HepG2 (cell line): ENCODE measurements around the gene USH2A.

Source experiments
- EZH2 ChIP-seq: conservative IDR thresholded peaks from 2 replicates; pipeline ENCODE4 v1.6.1; 2012; ENCODE audit warnings: mild to moderate bottlenecking, low read depth, low read length, moderate library complexity
- MXI1 ChIP-seq: IDR thresholded peaks from 3 replicates; pipeline ENCODE4 v1.6.1; 2012; ENCODE audit warnings: low read depth, low read length, inconsistent platforms, borderline replicate concordance
- POLR2AphosphoS2 ChIP-seq: IDR thresholded peaks from 2 replicates; pipeline ENCODE4 v1.6.1; 2011; ENCODE audit warnings: low read depth, low read length, improper control_type of control experiment
- POLR2G ChIP-seq: fragments of 200-400 bp; formaldehyde crosslinking; IDR thresholded peaks from 2 replicates; pipeline ENCODE4 v1.6.1; 2018; ENCODE audit warnings: mild to moderate bottlenecking, low read depth, low read length, moderate library complexity
- SATB2 ChIP-seq: sonication (generic); formaldehyde crosslinking; IDR thresholded peaks from 2 replicates; pipeline ENCODE4 v1.5.0; 2020; ENCODE audit warnings: missing genetic modification reagents
- ZNF430 ChIP-seq: sonication (generic); formaldehyde crosslinking; IDR thresholded peaks from 2 replicates; pipeline ENCODE4 v1.9.0; 2021; ENCODE audit warnings: mild to moderate bottlenecking, missing genetic modification reagents
- ZNF841 ChIP-seq: sonication (generic); formaldehyde crosslinking; IDR thresholded peaks from 2 replicates; pipeline ENCODE4 v1.8.1; 2023; ENCODE audit warnings: missing genetic modification reagents, borderline replicate concordance
- TF ChIP-seq, protein P1 (sequence below): IDR thresholded peaks from 2 replicates; pipeline ENCODE4 v1.6.1; 2012; ENCODE audit warnings: inconsistent platforms
- TF ChIP-seq, protein P2 (sequence below), 2 experiments: fragments of 450-650 bp in 1 of 2; sonication (generic) in 1 of 2; formaldehyde crosslinking in 1 of 2; IDR thresholded peaks; 2 replicates each; pipeline versions ENCODE4 v1.6.1 to v1.8.0; 2016 to 2022; ENCODE audit warnings: antibody characterized with exemption in 1 of 2, mild to moderate bottlenecking in 1 of 2, missing genetic modification reagents in 1 of 2
- TF ChIP-seq, protein P3 (sequence below): sonication (generic); formaldehyde crosslinking; IDR thresholded peaks from 2 replicates; pipeline ENCODE4 v1.5.0; 2020; ENCODE audit warnings: mild to moderate bottlenecking, missing genetic modification reagents, moderate library complexity

DNA sequence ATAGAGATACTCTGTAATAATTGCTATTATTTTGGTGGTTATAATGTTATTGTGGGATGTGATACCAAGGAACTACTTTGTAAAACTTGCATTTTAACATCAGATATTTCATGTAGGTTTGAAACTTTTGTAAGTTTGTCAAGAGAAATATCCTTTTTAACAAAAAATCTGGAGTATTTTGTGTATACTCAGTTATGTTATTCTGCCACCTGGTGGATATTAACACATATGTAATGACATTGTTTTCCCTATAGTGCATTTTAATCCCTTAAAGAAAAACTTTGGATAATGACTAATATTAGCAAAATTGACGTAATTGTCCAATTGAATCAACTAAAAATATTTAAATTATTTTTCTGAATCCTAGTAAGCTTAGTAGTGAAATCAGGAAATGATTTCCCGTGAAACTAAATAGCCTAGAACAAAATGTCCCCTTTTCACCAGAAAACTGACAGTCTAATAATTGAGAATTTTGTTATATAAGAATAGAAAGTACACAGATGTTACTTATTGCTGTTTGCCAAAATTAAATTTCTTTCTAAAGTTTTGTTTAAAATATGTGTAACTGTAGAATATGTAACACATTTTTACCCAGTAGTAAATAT lies 816.6 kb downstream of the USH2A start:
- TF ChIP-seq POLR2G (no peak), ZNF430 (CRISPR knock-in tag) (no peak), EZH2 (no peak), MXI1 (no peak), SATB2 (CRISPR knock-in tag) (no peak), ZNF841 (CRISPR knock-in tag) (no peak), POLR2AphosphoS2 (no peak)
- TF ChIP-seq, protein P1, sequence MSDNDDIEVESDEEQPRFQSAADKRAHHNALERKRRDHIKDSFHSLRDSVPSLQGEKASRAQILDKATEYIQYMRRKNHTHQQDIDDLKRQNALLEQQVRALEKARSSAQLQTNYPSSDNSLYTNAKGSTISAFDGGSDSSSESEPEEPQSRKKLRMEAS: no peak
- TF ChIP-seq, protein P2, sequence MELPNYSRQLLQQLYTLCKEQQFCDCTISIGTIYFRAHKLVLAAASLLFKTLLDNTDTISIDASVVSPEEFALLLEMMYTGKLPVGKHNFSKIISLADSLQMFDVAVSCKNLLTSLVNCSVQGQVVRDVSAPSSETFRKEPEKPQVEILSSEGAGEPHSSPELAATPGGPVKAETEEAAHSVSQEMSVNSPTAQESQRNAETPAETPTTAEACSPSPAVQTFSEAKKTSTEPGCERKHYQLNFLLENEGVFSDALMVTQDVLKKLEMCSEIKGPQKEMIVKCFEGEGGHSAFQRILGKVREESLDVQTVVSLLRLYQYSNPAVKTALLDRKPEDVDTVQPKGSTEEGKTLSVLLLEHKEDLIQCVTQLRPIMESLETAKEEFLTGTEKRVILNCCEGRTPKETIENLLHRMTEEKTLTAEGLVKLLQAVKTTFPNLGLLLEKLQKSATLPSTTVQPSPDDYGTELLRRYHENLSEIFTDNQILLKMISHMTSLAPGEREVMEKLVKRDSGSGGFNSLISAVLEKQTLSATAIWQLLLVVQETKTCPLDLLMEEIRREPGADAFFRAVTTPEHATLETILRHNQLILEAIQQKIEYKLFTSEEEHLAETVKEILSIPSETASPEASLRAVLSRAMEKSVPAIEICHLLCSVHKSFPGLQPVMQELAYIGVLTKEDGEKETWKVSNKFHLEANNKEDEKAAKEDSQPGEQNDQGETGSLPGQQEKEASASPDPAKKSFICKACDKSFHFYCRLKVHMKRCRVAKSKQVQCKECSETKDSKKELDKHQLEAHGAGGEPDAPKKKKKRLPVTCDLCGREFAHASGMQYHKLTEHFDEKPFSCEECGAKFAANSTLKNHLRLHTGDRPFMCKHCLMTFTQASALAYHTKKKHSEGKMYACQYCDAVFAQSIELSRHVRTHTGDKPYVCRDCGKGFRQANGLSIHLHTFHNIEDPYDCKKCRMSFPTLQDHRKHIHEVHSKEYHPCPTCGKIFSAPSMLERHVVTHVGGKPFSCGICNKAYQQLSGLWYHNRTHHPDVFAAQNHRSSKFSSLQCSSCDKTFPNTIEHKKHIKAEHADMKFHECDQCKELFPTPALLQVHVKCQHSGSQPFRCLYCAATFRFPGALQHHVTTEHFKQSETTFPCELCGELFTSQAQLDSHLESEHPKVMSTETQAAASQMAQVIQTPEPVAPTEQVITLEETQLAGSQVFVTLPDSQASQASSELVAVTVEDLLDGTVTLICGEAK (IDR thresholded peaks at IDR 0.05): no peak
- TF ChIP-seq, protein P2 (CRISPR knock-in tag; IDR thresholded peaks at IDR 0.05): no peak
- TF ChIP-seq, protein P3, sequence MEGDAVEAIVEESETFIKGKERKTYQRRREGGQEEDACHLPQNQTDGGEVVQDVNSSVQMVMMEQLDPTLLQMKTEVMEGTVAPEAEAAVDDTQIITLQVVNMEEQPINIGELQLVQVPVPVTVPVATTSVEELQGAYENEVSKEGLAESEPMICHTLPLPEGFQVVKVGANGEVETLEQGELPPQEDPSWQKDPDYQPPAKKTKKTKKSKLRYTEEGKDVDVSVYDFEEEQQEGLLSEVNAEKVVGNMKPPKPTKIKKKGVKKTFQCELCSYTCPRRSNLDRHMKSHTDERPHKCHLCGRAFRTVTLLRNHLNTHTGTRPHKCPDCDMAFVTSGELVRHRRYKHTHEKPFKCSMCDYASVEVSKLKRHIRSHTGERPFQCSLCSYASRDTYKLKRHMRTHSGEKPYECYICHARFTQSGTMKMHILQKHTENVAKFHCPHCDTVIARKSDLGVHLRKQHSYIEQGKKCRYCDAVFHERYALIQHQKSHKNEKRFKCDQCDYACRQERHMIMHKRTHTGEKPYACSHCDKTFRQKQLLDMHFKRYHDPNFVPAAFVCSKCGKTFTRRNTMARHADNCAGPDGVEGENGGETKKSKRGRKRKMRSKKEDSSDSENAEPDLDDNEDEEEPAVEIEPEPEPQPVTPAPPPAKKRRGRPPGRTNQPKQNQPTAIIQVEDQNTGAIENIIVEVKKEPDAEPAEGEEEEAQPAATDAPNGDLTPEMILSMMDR (CRISPR knock-in tag): peak; percentile 36
